Sigmoid colon (tissue), 7 donors: ENCODE measurements around the gene NDUFV2. TPM values are rescaled to one million over a fixed set of nuclear protein-coding genes. Genes with fewer than 3 reads are reported as not detected.

Source experiments
- DNase-seq: peaks from one replicate; pipeline ENCODE4 v3.0.0-alpha.2; 2019
- H3K27ac ChIP-seq, 4 donors: fragments of 200-600 bp; sonication (generic); one replicate each; pipeline ENCODE4 v1.5.1; 2016 to 2019; ENCODE audit warnings: mild to moderate bottlenecking in 1 of 4
- H3K27me3 ChIP-seq, 3 donors: fragments of 200-600 bp; sonication (generic); one replicate each; pipeline ENCODE4 v1.5.1; 2019; ENCODE audit warnings: mild to moderate bottlenecking in 1 of 3
- H3K36me3 ChIP-seq, 4 donors: fragments of 200-600 bp; sonication (generic); one replicate each; pipeline ENCODE4 v1.5.1; 2016 to 2019
- H3K4me1 ChIP-seq, 4 donors: fragments of 200-600 bp; sonication (generic); one replicate each; pipeline ENCODE4 v1.5.1; 2017 to 2019
- H3K4me3 ChIP-seq, 4 donors: fragments of 200-600 bp; sonication (generic); one replicate each; pipeline ENCODE4 v1.5.1; 2017 to 2019; ENCODE audit warnings: mild to moderate bottlenecking in 2 of 4, moderate library complexity in 1 of 4
- H3K9me3 ChIP-seq, 4 donors: fragments of 200-600 bp in 3 of 4; sonication (generic) in 3 of 4; one replicate each; pipeline versions ENCODE4 v1.5.1 to v1.6.1; 2013 to 2019
- EP300 ChIP-seq, 4 donors: sonication (generic); formaldehyde crosslinking; IDR thresholded peaks; one replicate each; pipeline ENCODE4 v1.6.1; 2017; ENCODE audit warnings: antibody characterized with exemption in 4 of 4
- POLR2A ChIP-seq, 2 donors: fragments of 450-650 bp; IDR thresholded peaks; one replicate each; pipeline ENCODE4 v1.6.1; 2016; ENCODE audit warnings: antibody characterized with exemption in 2 of 2, mild to moderate bottlenecking in 2 of 2, moderate library complexity in 2 of 2
- POLR2AphosphoS5 ChIP-seq, 4 donors: sonication (generic); formaldehyde crosslinking; IDR thresholded peaks; one replicate each; pipeline ENCODE4 v1.6.1; 2017; ENCODE audit warnings: antibody characterized with exemption in 4 of 4
- WGBS, 2 donors: extraction: QIAGEN DNeasy Blood & Tissue Kit; methylation state at CpG; one replicate each; pipeline ENCODE4 v1.1.7; 2013; 5-methylcytosine and 5-hydroxymethylcytosine counted together
- intact Hi-C: fragments of 100-400 bp; cut with DNase I; formaldehyde crosslinking; loops from one replicate; pipeline ENCODE4 v1.15.1; 2023
- polyA plus RNA-seq, 3 donors: library from polyadenylated mRNA; stranded (reverse); fragments of 200-250 nt; gene quantifications; one replicate each; pipeline ENCODE4 v1.2.3, GENCODE V29; 2013
- total RNA-seq, 4 donors: library from RNA; depleted of rRNA; stranded (reverse); fragments of >200 nt; gene quantifications; one replicate each; pipeline ENCODE4 v1.1.0, GENCODE V29; 2016
- TF ChIP-seq, protein P1 (sequence below), 4 experiments: fragments of 450-650 bp in 3 of 4; fragments of 200-600 bp in 1 of 4; IDR thresholded peaks; one replicate each; pipeline ENCODE4 v1.5.1; 2016 to 2019; ENCODE audit warnings: antibody characterized with exemption in 4 of 4, mild to moderate bottlenecking in 3 of 4, moderate library complexity in 2 of 4
- donor health status: healthy with polysubstance abuse.
- donor health status: Bipolar disorder and iron deficiency.
- donor health status: healthy.

NDUFV2 gene
- total and polyA plus RNA-seq, 7 donors: 81.3 to 339 (median 131) TPM

DNA sequence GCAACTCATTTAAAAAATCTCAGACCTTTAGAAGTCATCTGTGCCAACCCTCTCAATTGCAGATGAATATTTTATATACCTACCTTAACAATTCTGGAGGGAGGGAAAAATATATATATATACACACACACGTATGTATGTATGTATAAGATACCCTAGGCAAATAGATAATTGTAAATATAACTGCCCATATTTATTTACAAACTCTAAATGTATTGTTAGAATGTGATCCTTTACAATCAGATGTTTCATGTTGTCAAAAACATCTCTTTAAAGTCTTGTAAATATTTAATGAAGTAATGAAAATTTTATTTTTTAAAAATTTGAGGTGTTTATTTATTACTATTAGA lies 45.7 kb downstream of the NDUFV2 start:
- Histone ChIP-seq H3K27me3 (no peaks in the 10 kb centered on the region), H3K27ac (peak overlapping the region in 1 of 4 donors; percentile 44), H3K9me3 (no peaks in the 10 kb centered on the region), H3K4me1 (peaks cover 0 to 98% (median 70%) of the 10 kb centered on the region in 4 donors), H3K36me3 (no peaks in the 10 kb centered on the region), H3K4me3 (no peak overlapping the region)
- WGBS, 2 donors: 12 to 53% methylated on average over 1 of the region's 1 CpG
- no peak for DNase-seq
- no peak for TF ChIP-seq POLR2AphosphoS5 (IDR thresholded peaks at IDR 0.05)
- TF ChIP-seq, protein P1, sequence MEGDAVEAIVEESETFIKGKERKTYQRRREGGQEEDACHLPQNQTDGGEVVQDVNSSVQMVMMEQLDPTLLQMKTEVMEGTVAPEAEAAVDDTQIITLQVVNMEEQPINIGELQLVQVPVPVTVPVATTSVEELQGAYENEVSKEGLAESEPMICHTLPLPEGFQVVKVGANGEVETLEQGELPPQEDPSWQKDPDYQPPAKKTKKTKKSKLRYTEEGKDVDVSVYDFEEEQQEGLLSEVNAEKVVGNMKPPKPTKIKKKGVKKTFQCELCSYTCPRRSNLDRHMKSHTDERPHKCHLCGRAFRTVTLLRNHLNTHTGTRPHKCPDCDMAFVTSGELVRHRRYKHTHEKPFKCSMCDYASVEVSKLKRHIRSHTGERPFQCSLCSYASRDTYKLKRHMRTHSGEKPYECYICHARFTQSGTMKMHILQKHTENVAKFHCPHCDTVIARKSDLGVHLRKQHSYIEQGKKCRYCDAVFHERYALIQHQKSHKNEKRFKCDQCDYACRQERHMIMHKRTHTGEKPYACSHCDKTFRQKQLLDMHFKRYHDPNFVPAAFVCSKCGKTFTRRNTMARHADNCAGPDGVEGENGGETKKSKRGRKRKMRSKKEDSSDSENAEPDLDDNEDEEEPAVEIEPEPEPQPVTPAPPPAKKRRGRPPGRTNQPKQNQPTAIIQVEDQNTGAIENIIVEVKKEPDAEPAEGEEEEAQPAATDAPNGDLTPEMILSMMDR (IDR thresholded peaks at IDR 0.05): no peak
- no peak for TF ChIP-seq EP300 (IDR thresholded peaks at IDR 0.05)
- TF ChIP-seq POLR2A (IDR thresholded peaks at IDR 0.05): no peak
- intact Hi-C loops: loop anchor here (1.0 to 5.0 kb wide), 2 partner anchors 75 to 156 kb away; no protein-coding TSS in a partner anchor

DNA sequence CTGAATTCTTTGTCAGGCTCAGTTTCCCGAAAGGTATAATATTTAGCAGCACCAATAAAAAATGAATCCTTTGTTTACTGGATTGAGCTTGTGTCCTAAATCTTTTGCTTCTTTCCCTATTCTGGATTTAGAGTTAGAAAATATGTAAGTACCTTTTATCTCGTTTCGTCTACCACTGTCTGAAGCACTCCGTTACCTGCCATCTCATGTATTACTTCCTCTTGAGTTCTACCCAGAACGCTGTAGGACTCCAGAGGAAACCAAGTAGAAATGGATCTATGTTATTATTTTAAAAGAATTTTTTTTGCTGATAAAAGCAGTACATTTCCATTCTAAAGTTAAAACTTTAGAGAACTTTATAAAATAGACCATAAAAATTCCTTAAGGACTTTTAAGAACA lies 47.6 kb downstream of the NDUFV2 start:
- TF ChIP-seq POLR2A (IDR thresholded peaks at IDR 0.05): no peak
- TF ChIP-seq POLR2AphosphoS5 (IDR thresholded peaks at IDR 0.05): no peak
- TF ChIP-seq, protein P1 (IDR thresholded peaks at IDR 0.05): no peak
- no peak for TF ChIP-seq EP300 (IDR thresholded peaks at IDR 0.05)
- intact Hi-C loops: no loop called here
- H3K4me1 ChIP-seq: peaks cover 0 to 95% (median 64%) of the 10 kb centered on the region in 4 donors
- no peaks in the 10 kb centered on the region for H3K9me3 ChIP-seq
- no peaks in the 10 kb centered on the region for H3K27me3 ChIP-seq
- WGBS, 2 donors: 50 to 83% methylated on average over 5 of the region's 5 CpGs
- peak overlapping the region in 1 of 4 donors; percentile 49 for H3K27ac ChIP-seq
- no peaks in the 10 kb centered on the region for H3K36me3 ChIP-seq
- no peak for DNase-seq
- no peak overlapping the region for H3K4me3 ChIP-seq

DNA sequence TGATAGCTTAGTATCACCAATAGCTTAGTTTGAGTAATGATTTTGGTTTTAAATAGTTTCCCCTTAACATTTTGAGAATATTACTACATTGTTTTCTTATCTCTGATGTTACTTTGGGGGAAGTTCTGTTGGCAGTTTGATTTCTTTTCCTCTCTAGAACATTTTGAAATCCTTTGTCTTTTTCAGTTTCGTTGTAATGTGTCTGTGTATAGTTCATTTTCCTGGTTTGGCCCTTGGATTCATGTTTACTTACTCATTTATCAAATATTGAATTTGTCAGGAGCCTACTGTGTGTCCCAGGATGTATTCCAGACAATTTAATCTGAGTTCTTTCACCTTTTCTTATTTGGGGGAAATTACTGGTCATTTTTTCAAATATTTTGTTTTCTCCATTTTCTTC lies 50.8 kb downstream of the NDUFV2 start:
- Histone ChIP-seq H3K4me1 (peaks cover 0 to 70% (median 39%) of the 10 kb centered on the region in 4 donors), H3K27ac (no peak overlapping the region)
- intact Hi-C loops: no loop called here

DNA sequence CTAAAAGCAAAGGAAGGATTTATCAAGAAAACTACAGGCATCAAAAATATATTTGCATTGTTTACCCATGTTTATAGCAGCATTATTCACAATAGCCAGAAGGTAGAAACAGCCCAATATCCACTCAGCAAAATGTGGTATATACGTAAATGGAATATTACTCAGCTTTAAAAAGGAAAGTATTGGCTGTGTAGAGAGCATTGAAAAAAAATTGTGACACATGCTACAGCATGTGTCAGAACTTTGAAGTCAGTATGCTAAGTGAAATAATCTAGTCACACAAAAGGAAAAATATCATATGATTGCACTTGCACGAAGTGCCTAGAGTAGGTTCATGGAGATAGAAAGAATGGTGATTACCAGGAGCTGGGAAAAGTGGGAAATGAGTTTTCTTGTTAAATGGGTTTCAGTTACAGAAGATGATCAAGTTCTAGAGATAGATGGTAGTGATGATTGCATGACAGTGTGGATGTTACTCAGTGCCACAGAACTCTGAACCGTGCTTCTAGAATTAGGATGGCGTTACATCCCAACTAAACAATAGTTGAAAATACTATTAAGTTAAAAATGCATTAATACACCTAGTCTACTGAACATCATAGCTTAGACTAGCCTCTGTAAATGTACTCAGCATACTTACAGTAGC lies 54.2 kb downstream of the NDUFV2 start:
- TF ChIP-seq EP300 (IDR thresholded peaks at IDR 0.05): no peak
- no peak for TF ChIP-seq POLR2AphosphoS5 (IDR thresholded peaks at IDR 0.05)
- TF ChIP-seq, protein P1 (IDR thresholded peaks at IDR 0.05): no peak
- no peak for TF ChIP-seq POLR2A (IDR thresholded peaks at IDR 0.05)
- H3K36me3 ChIP-seq: no peaks in the 10 kb centered on the region
- H3K4me1 ChIP-seq: peaks cover 0 to 58% (median 28%) of the 10 kb centered on the region in 4 donors
- no peak for DNase-seq
- H3K27me3 ChIP-seq: no peaks in the 10 kb centered on the region
- H3K9me3 ChIP-seq: no peaks in the 10 kb centered on the region
- no peak overlapping the region for H3K4me3 ChIP-seq
- WGBS, 2 donors: 93 to 99% methylated on average over 4 of the region's 4 CpGs
- intact Hi-C loops: no loop called here
- H3K27ac ChIP-seq: no peak overlapping the region

More for the DNA sequence above, 50.8 kb downstream of the NDUFV2 start:
- Histone ChIP-seq H3K27me3 (no peaks in the 10 kb centered on the region), H3K4me3 (no peak overlapping the region), H3K9me3 (no peaks in the 10 kb centered on the region), H3K36me3 (no peaks in the 10 kb centered on the region)
- 46 to 62% methylated on average over 1 of the region's 1 CpG for WGBS, 2 donors
- no peak for DNase-seq
- TF ChIP-seq POLR2AphosphoS5 (IDR thresholded peaks at IDR 0.05) (no peak), EP300 (IDR thresholded peaks at IDR 0.05) (no peak), POLR2A (IDR thresholded peaks at IDR 0.05) (no peak)
- TF ChIP-seq, protein P1 (IDR thresholded peaks at IDR 0.05): no peak

DNA sequence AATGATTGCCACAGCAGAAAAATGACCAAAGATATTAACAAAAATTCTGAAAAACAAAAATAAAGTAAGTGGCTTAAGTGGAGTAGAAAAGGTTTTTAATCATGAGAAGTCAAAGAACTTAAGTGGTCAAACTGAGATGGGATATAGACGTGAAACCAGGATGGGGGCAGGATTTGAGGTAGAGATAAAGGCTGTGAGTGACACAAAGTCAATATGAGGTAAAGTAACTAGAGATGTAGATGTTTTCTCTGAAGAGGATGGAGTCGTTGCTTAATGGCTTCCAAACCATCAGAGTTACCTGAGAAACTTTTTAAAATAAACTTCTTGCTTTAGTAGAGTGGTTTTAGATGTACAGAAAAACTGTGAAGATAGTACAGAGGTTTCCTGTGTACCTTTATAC lies 55.3 kb downstream of the NDUFV2 start:
- TF ChIP-seq POLR2AphosphoS5 (IDR thresholded peaks at IDR 0.05) (no peak), POLR2A (IDR thresholded peaks at IDR 0.05) (no peak), EP300 (IDR thresholded peaks at IDR 0.05) (no peak)
- TF ChIP-seq, protein P1 (IDR thresholded peaks at IDR 0.05): no peak
- no peak for DNase-seq
- H3K27me3 ChIP-seq: no peaks in the 10 kb centered on the region
- no peak overlapping the region for H3K4me3 ChIP-seq
- H3K9me3 ChIP-seq: no peaks in the 10 kb centered on the region
- WGBS, 2 donors: 59 to 66% methylated on average over 2 of the region's 2 CpGs
- no peaks in the 10 kb centered on the region for H3K36me3 ChIP-seq
- intact Hi-C loops: no loop called here
- H3K4me1 ChIP-seq: peaks cover 0 to 48% (median 23%) of the 10 kb centered on the region in 4 donors
- H3K27ac ChIP-seq: no peak overlapping the region
